Testis (tissue), 3 donors: ENCODE results near the gene IFITM5. TPM values are rescaled to one million over a fixed set of nuclear protein-coding genes. Genes with fewer than 3 reads are reported as not detected.
"Not testable (repeated sequence)": the region's sequence is repeated elsewhere in the genome, so short reads cannot be mapped to it uniquely, and the experiment has no call there.

ENCODE experiments used
- DNase-seq: peaks from one replicate; pipeline ENCODE4 v3.0.0-alpha.2; 2019
- H3K27ac ChIP-seq, 2 donors: fragments of 200-600 bp; sonication (generic); one replicate each; pipeline ENCODE4 v1.5.1; 2019
- H3K27me3 ChIP-seq: fragments of 200-600 bp; sonication (generic); one replicate; pipeline ENCODE4 v1.5.1; 2019
- H3K36me3 ChIP-seq: fragments of 200-600 bp; sonication (generic); one replicate; pipeline ENCODE4 v1.5.1; 2017; ENCODE audit warnings: low read depth; ENCODE audit errors: missing control alignments
- H3K4me1 ChIP-seq: fragments of 200-600 bp; sonication (generic); one replicate; pipeline ENCODE4 v1.5.1; 2019
- H3K4me3 ChIP-seq, 2 donors: fragments of 200-600 bp; sonication (generic); one replicate each; pipeline ENCODE4 v1.5.1; 2017 to 2019
- H3K9me3 ChIP-seq: fragments of 200-600 bp; sonication (generic); one replicate; pipeline ENCODE4 v1.5.1; 2017
- POLR2A ChIP-seq: fragments of 450-650 bp; IDR thresholded peaks from one replicate; pipeline ENCODE4 v1.6.1; 2017; ENCODE audit warnings: antibody characterized with exemption, mild to moderate bottlenecking, moderate library complexity
- WGBS, 2 donors: methylation state at CpG; one replicate each; pipeline ENCODE4 v1.1.5; 2018; 5-methylcytosine and 5-hydroxymethylcytosine counted together
- intact Hi-C: fragments of 100-400 bp; cut with DNase I; formaldehyde crosslinking; loops from one replicate; pipeline ENCODE4 v1.15.1; 2023; ENCODE audit warnings: low total_unique reads
- polyA plus RNA-seq: library from polyadenylated mRNA; stranded (reverse); fragments of 350-450 nt; fragmentation: Illumina TruSeq; extraction: RNeasy Lipid Tissue Mini Kit (QIAGEN cat#74804); gene quantifications from one replicate; pipeline ENCODE4 v1.2.3, GENCODE V29; 2014; ENCODE audit warnings: low read depth, low replicate concordance; ENCODE audit not compliant: insufficient read depth
- total RNA-seq, 2 donors: library from RNA; depleted of rRNA; stranded (reverse); fragments of >200 nt; gene quantifications; one replicate each; pipeline ENCODE4 v1.2.3, GENCODE V29; 2016
- TF ChIP-seq, protein P1 (sequence below), 3 experiments: fragments of 450-650 bp in 2 of 3; fragments of 200-600 bp in 1 of 3; sonication (generic) in 1 of 3; IDR thresholded peaks; one replicate each; pipeline ENCODE4 v1.5.1; 2016 to 2019; ENCODE audit warnings: antibody characterized with exemption in 3 of 3, mild to moderate bottlenecking in 2 of 3, moderate library complexity in 1 of 3

IFITM5 gene
- total and polyA plus RNA-seq, 3 donors from 2014 or later, result not detected

DNA sequence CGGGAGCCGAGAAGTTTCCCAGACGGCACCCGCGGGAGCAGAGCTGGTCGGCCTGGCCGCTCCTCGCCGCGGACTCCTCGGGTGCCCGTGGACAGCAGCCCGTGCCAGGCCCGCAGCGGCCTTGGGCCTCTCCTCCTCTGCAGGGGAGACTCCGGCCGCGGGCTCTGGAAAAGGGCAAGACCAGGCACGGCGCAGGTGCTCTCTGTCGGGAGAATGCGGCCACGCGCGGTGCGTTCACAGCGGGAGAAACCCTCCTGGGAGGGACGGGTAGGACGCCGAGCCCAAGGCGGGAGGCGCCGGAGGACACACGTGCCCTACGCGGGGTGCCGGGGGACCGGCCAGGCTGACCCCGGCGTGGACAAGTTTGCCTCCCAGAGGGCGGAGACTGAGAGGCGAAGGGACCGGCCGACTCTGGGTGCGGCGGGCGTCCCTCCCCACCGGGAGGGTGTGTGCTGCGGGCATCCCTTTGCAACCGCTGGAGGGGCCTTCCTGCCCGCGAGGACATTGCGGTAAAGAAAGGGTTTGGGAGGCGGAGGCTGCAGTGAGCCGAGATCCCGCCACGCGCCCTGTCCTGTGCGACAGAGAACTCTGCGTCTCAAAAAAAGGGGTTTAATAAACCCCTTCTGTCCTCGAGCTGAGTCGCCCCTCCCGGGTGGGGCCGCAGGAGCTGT, 16.8 kb upstream of the IFITM5 start:
- DNase-seq, result no peak
- Histone ChIP-seq H3K4me3 (peak overlapping the region; percentile 62 to 71), H3K27ac (peak overlapping the region; percentile 75 to 92), H3K9me3 (no peaks in the 10 kb centered on the region), H3K4me1 (peaks cover 20% of the 10 kb centered on the region), H3K36me3 (no peaks in the 10 kb centered on the region), H3K27me3 (no peaks in the 10 kb centered on the region)
- TF ChIP-seq, protein P1, sequence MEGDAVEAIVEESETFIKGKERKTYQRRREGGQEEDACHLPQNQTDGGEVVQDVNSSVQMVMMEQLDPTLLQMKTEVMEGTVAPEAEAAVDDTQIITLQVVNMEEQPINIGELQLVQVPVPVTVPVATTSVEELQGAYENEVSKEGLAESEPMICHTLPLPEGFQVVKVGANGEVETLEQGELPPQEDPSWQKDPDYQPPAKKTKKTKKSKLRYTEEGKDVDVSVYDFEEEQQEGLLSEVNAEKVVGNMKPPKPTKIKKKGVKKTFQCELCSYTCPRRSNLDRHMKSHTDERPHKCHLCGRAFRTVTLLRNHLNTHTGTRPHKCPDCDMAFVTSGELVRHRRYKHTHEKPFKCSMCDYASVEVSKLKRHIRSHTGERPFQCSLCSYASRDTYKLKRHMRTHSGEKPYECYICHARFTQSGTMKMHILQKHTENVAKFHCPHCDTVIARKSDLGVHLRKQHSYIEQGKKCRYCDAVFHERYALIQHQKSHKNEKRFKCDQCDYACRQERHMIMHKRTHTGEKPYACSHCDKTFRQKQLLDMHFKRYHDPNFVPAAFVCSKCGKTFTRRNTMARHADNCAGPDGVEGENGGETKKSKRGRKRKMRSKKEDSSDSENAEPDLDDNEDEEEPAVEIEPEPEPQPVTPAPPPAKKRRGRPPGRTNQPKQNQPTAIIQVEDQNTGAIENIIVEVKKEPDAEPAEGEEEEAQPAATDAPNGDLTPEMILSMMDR (IDR thresholded peaks at IDR 0.05), result no peak
- TF ChIP-seq POLR2A, result no peak
- intact Hi-C loops, result no loop called here
- 30 to 31% methylated on average over 17 to 46 of the region's 64 CpGs for WGBS, 2 donors

- TF ChIP-seq, protein P1 (IDR thresholded peaks at IDR 0.05), result no peak
- TF ChIP-seq POLR2A, result no peak
- Histone ChIP-seq H3K27ac (peak overlapping the region; percentile 75 to 92), H3K4me3 (peak overlapping the region; percentile 62 to 71), H3K27me3 (no peaks in the 10 kb centered on the region), H3K4me1 (peaks cover 20% of the 10 kb centered on the region), H3K9me3 (no peaks in the 10 kb centered on the region), H3K36me3 (no peaks in the 10 kb centered on the region)
- intact Hi-C loops, result no loop called here
- 31% methylated on average over 32 of the region's 32 CpGs; no CpG with 5 or more reads in 1 of the 2 donors for WGBS, 2 donors
- DNase-seq, result no peak
Observed at GRCh38 chr11:315516-315994, 16.2 kb upstream of the IFITM5 start.

DNA sequence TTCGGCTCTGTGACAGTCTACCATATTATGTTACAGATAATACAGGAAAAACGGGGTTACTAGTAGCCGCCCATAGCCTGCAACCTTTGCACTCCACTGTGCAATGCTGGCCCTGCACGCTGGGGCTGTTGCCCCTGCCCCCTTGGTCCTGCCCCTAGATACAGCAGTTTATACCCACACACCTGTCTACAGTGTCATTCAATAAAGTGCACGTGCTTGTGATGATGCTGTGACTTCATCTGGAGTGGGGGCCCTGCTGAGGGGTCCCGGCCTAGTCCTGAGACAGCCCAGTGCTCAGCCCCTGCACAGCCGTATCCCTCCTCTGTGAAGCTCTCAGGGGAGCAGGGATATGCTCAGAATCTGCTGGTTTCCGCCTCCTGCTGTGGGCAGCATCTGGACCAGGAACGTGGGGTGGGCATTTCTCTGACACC, 15.7 kb upstream of the IFITM5 start:
- DNase-seq, result no peak
- peak overlapping the region; percentile 75 to 92 for H3K27ac ChIP-seq

DNA sequence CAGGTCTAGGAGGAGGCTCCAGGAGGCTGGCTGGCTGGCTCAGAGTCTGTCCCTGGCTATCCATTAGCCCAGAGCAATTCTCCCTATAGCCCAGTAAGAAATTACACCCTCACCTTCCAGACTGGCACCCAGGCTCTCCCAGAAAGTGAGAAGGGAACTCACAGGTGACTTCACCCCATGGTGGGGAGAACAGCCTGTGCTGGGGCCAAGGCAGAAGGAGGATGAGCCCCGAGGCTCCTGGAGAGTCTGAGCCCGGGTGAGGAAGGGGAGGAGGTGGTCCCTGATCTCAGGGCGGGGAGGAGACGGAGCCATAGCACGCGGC, 15.2 kb upstream of the IFITM5 start:
- DNase-seq, H3K36me3 ChIP-seq, intact Hi-C loops, H3K9me3 ChIP-seq, H3K27me3 ChIP-seq: not testable (repeated sequence)
- WGBS, 2 donors, result 41% methylated on average over 6 of the region's 6 CpGs; no CpG with 5 or more reads in 1 of the 2 donors
- Histone ChIP-seq H3K27ac (peak overlapping the region; percentile 75 to 92), H3K4me1 (peaks cover 21% of the 10 kb centered on the region), H3K4me3 (peak overlapping the region; percentile 62 to 71)

More for the DNA sequence above, 15.7 kb upstream of the IFITM5 start:
- Histone ChIP-seq H3K4me3 (peak overlapping the region; percentile 62 to 71), H3K27me3 (no peaks in the 10 kb centered on the region), H3K4me1 (peaks cover 20% of the 10 kb centered on the region), H3K36me3 (no peaks in the 10 kb centered on the region), H3K9me3 (no peaks in the 10 kb centered on the region)
- intact Hi-C loops, result no loop called here
- TF ChIP-seq POLR2A, result no peak
- TF ChIP-seq, protein P1 (IDR thresholded peaks at IDR 0.05), result no peak
- 43 to 54% methylated on average over 4 to 9 of the region's 9 CpGs for WGBS, 2 donors

DNA sequence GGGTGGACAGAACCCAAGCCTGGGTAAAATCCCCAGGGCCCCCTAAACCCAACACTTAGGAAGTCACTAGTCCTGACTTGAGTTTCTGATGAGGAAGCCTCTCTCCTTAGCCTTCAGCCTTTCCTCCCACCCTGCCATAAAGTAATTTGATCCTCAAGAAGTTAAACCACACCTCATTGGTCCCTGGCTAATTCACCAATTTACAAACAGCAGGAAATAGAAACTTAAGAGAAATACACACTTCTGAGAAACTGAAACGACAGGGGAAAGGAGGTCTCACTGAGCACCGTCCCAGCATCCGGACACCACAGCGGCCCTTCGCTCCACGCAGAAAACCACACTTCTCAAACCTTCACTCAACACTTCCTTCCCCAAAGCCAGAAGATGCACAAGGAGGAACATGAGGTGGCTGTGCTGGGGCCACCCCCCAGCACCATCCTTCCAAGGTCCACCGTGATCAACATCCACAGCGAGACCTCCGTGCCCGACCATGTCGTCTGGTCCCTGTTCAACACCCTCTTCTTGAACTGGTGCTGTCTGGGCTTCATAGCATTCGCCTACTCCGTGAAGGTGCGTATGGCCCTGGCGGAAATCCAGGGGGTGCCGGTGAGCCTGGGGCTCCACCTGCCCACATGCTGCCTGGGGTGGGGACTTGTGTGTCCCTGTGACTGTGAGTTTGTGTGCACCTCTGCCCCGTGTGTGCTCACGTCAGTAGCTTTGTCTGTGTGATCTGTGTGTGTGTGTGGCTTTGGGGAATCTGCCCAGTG, 14.6 kb upstream of the IFITM5 start, which contains the start of gene IFITM1:
TSS of gene IFITM1 (plus strand) at position 254 of the 767 bp plus-strand sequence. CDS start at position 385, 131 bp downstream.
- DNase-seq, result peak; percentile 63
- H3K36me3 ChIP-seq, result no peaks in the 10 kb centered on the region
- intact Hi-C loops, result no loop called here
- 14 to 36% methylated on average over 16 to 18 of the region's 18 CpGs for WGBS, 2 donors
- peaks cover 27% of the 10 kb centered on the region for H3K4me1 ChIP-seq
- H3K27ac ChIP-seq, result peak within 1 kb of the TSS; percentile 75 to 92
- H3K9me3 ChIP-seq, result no peaks in the 10 kb centered on the region
- H3K4me3 ChIP-seq, result peak within 1 kb of the TSS; percentile 62 to 71
- TF ChIP-seq, protein P1 (IDR thresholded peaks at IDR 0.05), result no peak
- TF ChIP-seq POLR2A, result peak; percentile 50
- H3K27me3 ChIP-seq, result no peaks in the 10 kb centered on the region
